HG03378 (cell line): ENCODE data around the gene LILRB3.
"Not testable (repeated sequence)": the region's sequence is repeated elsewhere in the genome, so short reads cannot be mapped to it uniquely, and the experiment has no call there.

ENCODE experiments used
- ATAC-seq: cut with Tn5 transposase; IDR thresholded peaks from one replicate; pipeline ENCODE4 v1.9.1; 2021; ENCODE audit warnings: mild to moderate bottlenecking, moderate library complexity; ENCODE audit not compliant: unreplicated experiment

The LILRB3 gene

GRCh38 chr19:54222474-54223276 is at the start of gene LILRB3:
TSS of gene LILRB3 (minus strand) at chr19:54223007. CDS start at chr19:54222976, 31 bp downstream.
- ATAC-seq: not testable (repeated sequence)

DNA sequence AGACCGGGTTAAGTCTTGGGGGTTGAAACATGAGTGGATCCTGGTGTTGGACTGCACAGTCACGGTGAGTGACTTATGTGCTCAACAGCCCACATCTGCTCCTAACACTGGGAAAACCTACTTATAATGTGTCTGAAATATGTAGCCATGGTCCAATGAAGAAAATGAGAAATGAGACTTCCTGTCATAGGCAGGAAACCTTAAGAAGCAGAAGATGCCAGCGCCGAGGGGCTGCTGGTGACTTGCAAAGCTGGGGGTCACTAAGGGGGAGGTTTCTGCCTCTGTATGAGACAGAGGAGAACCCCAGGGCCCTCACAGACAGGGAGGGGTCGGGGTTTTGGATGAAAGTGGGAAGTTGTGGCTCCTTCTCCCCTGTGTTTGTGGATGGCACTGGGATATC is 49.4 kb upstream of the LILRB3 start:
- not testable (repeated sequence) for ATAC-seq

- ATAC-seq: not testable (repeated sequence)
Measured at GRCh38 chr19:54271587-54271986, 48.8 kb upstream of the LILRB3 start.

DNA sequence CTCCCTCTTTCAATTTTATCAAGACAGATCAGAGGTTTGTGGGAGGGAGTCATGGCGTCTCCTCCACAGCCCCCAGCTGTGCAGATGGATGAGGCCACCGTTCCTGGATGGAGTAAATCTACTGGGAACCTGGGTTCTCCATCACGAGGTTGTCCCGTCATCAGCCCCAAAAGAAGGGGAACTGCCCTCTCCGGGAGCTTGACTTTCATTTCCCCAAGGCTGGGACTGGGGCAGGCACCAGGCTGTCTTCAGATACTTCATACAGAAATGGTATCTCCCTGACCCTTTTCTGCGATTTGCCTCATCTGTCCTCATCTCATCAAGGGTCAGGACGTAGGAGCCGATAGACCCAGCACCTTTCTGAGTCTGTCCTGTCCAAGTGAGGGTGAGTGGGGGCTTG is 48.3 kb upstream of the LILRB3 start:
- no peak for ATAC-seq

- no peak for ATAC-seq
Measured at GRCh38 chr19:54268936-54269335, 46.1 kb upstream of the LILRB3 start.

DNA sequence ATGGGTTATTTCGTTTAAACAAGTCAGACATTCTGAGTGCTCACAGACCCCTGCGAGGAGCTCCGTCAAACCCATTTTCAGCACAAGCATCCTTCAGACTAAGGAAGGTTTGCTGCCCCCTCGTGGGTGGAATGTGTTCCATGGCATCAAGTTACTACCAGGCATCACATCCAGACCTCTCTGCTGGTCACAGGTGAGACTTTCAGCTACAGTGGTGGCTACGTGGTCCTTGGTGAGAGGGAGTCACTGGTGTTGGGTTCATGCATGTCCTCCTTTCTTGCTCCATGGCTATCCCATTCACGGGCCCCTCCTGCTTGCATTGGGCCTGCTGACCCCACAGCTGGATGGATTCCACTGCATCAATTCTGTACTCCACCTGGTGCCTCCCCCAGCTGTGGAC is 43.3 kb upstream of the LILRB3 start:
- ATAC-seq: no peak

DNA sequence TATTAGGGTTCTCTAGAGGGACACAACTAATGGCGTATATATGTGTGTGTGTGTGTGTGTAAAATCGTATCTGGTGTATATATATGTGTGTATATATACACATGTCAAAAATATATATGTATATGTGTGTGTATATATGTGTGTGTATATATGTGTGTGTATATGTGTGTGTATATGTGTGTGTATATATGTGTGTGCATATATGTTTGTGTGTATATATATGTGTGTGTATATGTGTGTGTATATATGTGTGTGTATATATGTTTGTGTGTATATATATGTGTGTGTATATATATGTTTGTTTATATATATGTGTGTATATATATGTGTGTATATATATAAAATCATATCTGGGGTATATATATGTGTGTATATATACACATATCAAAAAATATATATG is 39.7 kb upstream of the LILRB3 start:
- ATAC-seq: no peak

GRCh38 chr19:54262066-54262465 is 39.3 kb upstream of the LILRB3 start:
- no peak for ATAC-seq

DNA sequence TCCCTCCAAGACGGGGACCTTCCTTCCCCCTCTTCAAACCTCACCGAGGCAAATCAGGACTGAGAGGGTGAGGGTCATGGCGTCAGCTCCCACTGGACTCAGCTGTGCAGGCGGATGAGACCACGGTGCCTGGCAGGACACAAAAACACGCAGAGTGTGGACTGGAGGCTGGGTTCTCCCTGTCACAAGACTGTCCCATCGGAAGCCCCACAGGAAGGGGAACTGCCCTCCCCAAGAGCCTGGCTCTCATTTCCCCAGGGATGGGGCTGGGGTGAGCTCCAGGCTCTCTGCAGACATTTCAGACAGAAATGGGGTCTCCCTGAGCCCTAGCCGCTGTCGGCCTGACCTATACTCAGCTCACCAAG is 34.3 kb upstream of the LILRB3 start, which contains the start of gene LILRB5:
TSS of gene LILRB5 (minus strand) at position 158 of the 365 bp plus-strand sequence. CDS start at position 78, 80 bp downstream.
- no peak for ATAC-seq

DNA sequence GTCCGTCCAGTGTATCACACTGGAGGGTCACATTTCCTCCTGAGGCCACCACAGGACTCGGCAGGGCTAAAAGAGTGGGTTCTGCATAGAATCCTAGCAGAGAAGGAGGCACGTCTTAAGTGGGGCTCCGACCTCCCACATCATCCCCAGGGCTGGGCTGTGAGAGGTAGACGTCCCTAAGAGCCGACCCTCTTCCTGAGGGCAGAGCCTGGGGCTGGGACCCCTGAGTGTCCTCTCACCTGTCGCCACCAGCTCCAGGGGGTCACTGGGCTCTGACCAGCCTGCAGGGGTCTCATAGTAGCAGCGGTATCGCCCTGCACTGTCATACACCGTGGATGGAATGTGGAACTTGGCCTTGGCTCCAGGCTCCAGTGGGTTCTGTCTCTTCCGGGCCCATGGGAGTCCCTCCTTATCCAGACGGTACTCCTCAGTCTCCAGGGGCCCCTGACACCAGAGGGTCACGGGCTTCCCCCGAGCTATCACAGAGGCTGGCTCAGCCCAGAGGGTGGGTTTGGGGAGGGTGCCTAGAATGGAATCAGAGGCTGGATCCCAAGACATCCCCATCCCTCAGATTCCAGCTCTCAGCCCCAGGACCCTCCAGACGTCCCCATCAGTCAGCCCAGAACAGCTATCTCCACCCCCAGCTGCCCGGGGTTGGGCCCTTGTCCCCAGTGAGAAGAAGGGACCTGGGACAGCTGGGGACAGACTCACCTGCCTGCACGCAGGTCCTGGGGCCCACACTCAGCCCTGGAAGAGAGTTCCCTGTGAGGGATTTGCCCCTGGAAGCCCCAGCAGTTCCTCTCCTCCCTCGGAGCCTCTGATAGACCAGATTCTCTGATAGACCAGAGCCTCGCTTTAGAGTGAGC is 33.7 kb upstream of the LILRB3 start:
- ATAC-seq: no peak

- no peak for ATAC-seq
Measured at GRCh38 chr19:54255105-54255775, 32.4 kb upstream of the LILRB3 start.

DNA sequence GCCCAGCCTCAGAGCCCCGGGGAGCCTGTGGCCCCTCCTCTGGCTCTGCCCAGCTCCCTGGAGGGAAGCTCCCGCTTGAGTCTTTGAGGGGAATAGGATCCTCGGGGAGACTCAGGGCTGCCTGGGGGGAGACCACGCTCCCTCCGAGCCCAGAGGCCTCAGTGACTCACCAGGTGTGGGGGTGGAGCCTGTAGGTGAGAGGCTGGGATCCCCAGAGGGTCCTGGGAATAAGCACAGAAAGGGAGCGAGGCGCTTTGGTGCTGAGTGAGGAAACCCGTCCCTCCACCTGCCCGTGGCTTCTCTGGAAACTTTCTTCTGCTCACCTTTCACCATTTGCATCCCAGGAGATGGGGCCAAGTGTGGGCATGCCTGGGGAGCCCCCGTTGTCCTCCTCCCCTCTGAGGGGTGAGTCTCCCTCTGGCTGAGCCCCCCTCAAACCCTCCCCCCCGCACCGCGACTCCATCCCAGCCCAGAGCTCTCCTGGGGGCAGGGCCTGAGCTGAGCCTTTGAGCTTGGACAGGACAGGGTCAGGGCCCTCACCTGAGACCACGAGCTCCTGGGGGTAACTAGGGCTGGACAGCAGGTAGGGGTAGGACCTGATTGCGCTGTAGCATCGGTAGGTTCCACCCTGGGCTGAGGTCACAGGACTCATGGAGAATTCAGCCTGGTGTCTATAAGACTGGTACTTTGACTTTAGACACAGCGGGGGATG is 31.5 kb upstream of the LILRB3 start:
- ATAC-seq: no peak

DNA sequence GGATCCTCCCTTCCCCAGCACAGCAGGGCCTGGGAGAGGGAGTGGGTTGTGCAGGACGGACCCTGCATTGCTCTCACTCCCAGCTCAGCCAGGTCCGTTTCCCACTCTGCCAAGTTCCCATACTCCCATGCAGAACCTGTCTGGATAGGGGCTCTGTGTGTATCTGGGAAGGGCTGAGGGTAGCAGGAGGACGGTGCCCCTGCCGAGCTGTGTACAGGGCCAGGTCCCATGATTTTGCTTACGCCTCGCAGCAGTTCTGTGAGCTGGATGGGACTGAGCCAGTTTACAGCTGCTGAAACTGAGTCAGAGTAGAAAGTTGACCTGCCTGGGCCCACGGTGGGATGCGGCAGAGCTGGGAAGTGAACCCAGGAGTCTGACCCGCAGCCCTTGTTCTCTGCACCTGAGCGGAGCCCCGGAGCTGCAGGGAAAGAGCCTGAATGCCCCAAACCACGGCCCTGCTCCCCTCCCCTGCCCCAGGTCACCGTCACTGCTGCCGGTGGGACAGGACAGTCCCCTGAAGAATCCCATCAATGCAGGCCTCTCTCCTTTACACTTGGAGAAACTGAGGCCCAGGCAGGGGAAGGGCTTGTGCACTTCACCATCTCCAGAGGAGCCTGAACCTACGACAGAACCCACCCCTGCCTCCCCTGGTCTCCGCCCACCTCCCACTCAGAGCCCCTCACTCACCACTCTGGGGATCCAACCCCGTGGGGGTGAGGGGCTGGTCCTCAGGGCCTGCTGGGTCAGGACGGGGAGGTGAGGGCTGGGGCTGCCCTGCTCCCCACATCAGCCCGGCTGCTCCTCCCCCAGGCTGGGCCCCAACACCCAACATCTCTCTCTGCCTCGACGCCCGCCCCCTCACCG is 30.8 kb upstream of the LILRB3 start:
- no peak for ATAC-seq

DNA sequence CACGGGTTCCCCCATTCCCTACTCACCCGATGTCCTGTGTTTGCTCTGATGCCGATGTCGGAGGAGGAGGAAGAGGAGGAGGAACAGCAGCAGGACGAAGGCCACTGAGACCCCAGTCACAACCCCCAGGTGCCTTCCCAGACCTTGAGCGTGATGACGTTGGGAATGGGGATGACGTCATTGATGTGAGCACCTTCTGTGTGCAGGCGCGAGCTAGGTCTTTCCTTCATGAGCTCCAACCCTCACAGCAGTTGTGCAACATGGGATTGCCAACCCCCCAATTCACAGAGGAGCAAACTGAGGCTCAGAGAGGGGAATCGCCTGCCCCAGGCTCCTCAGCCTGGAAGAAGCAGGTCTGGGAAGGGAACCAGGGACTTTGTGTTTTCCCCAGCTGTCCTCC is 30.0 kb upstream of the LILRB3 start:
- ATAC-seq: no peak

DNA sequence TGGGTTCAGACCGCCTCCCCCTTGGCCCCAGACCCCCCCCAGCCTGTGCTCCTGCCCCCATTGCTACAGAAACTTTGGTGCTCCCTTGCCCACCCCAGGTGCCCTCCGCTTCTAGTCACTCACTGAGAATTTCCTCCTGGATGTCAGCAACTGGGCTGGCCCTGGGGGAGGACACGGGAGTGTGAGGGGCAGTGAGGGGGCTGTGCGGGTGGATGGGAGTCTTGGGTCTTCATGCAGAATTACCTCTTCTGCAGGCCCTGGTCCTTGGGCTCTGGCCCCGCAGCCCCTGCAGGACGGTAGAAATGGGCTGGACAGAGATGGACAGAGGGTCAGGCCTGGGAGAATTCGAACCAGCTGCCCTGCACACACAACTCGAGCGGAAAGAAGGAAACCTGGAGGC is 29.4 kb upstream of the LILRB3 start:
- no peak for ATAC-seq

DNA sequence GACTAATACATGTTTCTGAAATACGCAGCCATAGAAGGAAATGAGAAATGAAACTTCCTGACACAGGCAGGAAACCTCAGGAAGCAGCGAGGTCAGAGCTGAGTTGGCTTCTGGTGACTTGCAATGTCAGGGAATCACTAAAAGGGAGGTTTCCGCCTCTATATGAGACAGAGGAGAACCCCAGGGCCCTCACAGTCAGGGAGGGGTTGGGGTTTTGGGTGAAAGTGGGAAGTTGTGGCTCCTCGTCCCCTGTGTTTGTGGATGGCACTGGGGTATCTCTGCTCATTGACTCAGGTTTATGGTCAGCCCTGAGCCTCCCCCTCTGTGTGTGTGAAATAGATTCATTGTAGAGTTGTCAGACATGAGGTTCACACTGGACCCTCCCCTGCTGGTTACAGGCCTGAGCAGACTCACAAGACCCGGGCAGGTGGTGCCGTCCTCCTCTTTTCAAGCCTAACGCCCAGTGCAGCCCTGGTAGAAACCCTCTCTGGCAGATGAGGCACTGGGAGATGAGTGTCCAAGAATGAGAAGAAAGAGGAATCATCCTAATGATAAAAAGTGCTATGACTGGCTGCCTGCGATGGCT is 25.3 kb upstream of the LILRB3 start:
- ATAC-seq: no peak

DNA sequence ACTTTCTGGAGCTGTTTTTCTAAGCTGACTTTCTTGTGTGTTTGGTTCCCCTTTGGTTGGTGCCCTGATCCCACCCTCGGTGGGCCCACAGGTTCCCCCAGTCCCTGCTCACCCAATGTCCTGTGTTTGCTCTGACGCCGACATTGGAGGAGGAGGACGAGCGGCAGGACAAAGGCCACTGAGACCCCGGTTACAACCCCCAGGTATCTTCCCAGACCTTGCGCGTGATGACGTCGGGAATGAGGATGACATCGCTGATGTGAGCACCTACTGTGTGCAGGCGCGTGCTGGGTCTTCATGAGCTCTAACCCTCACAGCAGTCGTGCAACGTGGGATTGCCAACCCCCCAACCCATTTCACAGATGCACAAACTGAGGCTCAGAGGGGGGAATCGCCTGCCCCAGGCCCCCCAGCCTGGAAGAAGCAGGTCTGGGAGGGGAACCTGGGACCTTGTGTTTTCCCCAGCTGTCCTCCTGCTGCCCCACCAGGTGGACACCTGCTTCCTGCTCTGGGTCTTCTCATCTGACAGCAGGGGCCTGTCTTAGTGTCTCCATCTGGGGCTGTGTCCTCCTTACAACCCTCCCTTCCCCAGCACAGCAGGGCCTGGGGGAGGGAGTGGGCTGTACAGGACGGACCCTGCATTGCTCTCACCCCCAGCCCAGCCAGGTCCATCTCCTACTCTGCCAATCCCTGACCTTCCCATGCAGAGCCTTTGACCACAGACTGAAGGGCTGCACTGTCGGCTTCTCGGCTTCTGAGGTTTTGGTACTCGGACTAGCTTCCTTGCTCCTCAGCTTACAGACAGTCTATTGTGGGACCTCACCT is 24.5 kb upstream of the LILRB3 start:
- no peak for ATAC-seq

DNA sequence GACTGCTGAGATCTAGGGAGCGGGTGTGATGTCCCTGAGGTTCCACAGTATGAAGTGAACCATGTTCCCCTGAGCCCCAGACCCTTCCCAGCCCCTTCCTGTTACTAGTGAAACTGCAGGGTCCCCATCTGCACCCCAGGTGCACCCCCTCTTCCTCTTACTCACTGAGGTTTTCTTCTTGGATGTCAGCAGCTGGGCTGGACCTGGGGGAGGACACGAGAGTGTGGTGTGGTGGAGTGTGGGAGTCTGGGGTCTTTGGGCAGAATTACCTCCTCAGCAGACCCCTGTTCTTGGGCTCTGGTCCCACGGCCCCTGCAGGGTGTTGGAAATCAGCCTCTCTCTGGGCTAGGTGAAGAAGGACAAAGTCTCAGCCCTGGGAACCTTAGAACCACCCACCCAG is 23.1 kb upstream of the LILRB3 start:
- no peak for ATAC-seq

- not testable (repeated sequence) for ATAC-seq
Measured at GRCh38 chr19:54243809-54244208, 21.0 kb upstream of the LILRB3 start.
